Calu3 (cell line): ENCODE data around the gene NUP210. TPM values are rescaled to one million over a fixed set of nuclear protein-coding genes. Genes with fewer than 3 reads are reported as not detected.
A peak's percentile ranks its signal among the peaks of the same experiment; 100 is the strongest.

Experiments used
- Bru-seq: library from RNA; stranded (reverse); fragments of 400-500 nt; gene quantifications from one replicate; lab custom pipeline; 2021; lab: Mats Ljungman, UMichigan
- BruChase-seq, 2 experiments: library from RNA; stranded (reverse); fragments of 400-500 nt; gene quantifications; one replicate each; lab custom pipeline; 2021; lab: Mats Ljungman, UMichigan
- BruUV-seq: library from RNA; stranded (reverse); fragments of 400-500 nt; replicated peaks from 2 replicates; lab custom pipeline; 2021; lab: Mats Ljungman, UMichigan
- CTCF ChIA-PET: fragments of 300-600 bp; sonication (Branson Sonifier 250); formaldehyde crosslinking; loops from one replicate; lab custom pipeline; 2022; ENCODE audit warnings: antibody characterized with exemption; lab: Charles Lee
- DNase-seq: peaks from one replicate; pipeline ENCODE4 v3.0.0; 2022
- H3K27ac Mint-ChIP-seq: one replicate; pipeline ENCODE4 v1.8.0; 2022; ENCODE audit warnings: mixed read lengths; ENCODE audit not compliant: unreplicated experiment
- H3K27me3 Mint-ChIP-seq: one replicate; pipeline ENCODE4 v1.8.0; 2022; ENCODE audit warnings: mixed read lengths; ENCODE audit not compliant: unreplicated experiment
- H3K36me3 Mint-ChIP-seq: one replicate; pipeline ENCODE4 v1.8.0; 2022; ENCODE audit warnings: mild to moderate bottlenecking, moderate library complexity, mixed read lengths; ENCODE audit not compliant: insufficient read depth, unreplicated experiment
- H3K4me1 Mint-ChIP-seq: one replicate; pipeline ENCODE4 v1.8.0; 2022; ENCODE audit warnings: mild to moderate bottlenecking, low read depth, mixed read lengths; ENCODE audit not compliant: unreplicated experiment
- H3K4me3 Mint-ChIP-seq: one replicate; pipeline ENCODE4 v1.8.0; 2022; ENCODE audit warnings: mild to moderate bottlenecking, low read depth, moderate library complexity, mixed read lengths; ENCODE audit not compliant: unreplicated experiment
- H3K9me3 Mint-ChIP-seq: one replicate; pipeline ENCODE4 v1.8.0; 2022; ENCODE audit warnings: low read depth, mixed read lengths; ENCODE audit not compliant: unreplicated experiment
- CTCF ChIP-seq: fragments of 200-600 bp; IDR thresholded peaks from one replicate; pipeline ENCODE4 v1.8.0; 2022; ENCODE audit warnings: antibody characterized with exemption; ENCODE audit not compliant: unreplicated experiment
- intact Hi-C: fragments of 100-400 bp; cut with micrococcal nuclease; formaldehyde crosslinking; loops from one replicate; pipeline ENCODE4 v1.10.0; 2022; ENCODE audit not compliant: unreplicated experiment
- long read RNA-seq: library from polyadenylated mRNA; stranded (forward); transcript quantifications from one replicate; pipeline ENCODE4 v2.0.0, GENCODE V29; 2022
- total RNA-seq: library from RNA; stranded (reverse); gene quantifications from 2 replicates; pipeline ENCODE4 v1.2.3, GENCODE V29; 2022

NUP210 gene
- total RNA-seq, result 59.8 and 76.9 TPM in 2 replicates
- Bru-seq, nascent RNA, result percentile 61 among the genes with signal in this experiment
- percentile 71 among the genes with signal in this experiment for BruChase-seq, experiment 1, labeled RNA remaining after a 6-hour chase
- BruChase-seq, experiment 2, labeled RNA remaining after a 2-hour chase, result percentile 64 among the genes with signal in this experiment
- long read RNA-seq, full-length matches to known transcripts, result 9 of 35 reads
- long read RNA-seq, partial matches to known transcripts, result 24 of 35 reads
- long read RNA-seq, other reads (novel, unspliced or antisense), result 2 of 35 reads

- CTCF ChIA-PET, result no interaction called here
- H3K27ac Mint-ChIP-seq, result no peak within 1 kb of the TSS
- no peaks in the 10 kb centered on the region for H3K9me3 Mint-ChIP-seq
- H3K4me1 Mint-ChIP-seq, result peaks cover 3% of the 10 kb centered on the region
- no TSS peak for BruUV-seq
- H3K36me3 Mint-ChIP-seq, result peaks cover 17% of the 10 kb centered on the region
- no peak for TF ChIP-seq CTCF
- intact Hi-C loops, result no loop called here
- no peaks in the 10 kb centered on the region for H3K27me3 Mint-ChIP-seq
- H3K4me3 Mint-ChIP-seq, result peak within 1 kb of the TSS; percentile 80
- DNase-seq, result peak; percentile 71
These were observed at the start of gene NUP210 for GRCh38 chr3:13420045-13420830. Gene NUP210, minus strand, starts transcription at chr3:13420322. Its CDS starts 96 bp downstream, at chr3:13420226.

- Mint-ChIP-seq H3K27me3 (peaks cover 32% of the 10 kb centered on the region), H3K4me3 (no peak overlapping the region), H3K36me3 (no peaks in the 10 kb centered on the region), H3K9me3 (no peaks in the 10 kb centered on the region), H3K4me1 (peaks cover 12% of the 10 kb centered on the region), H3K27ac (no peak overlapping the region)
- CTCF ChIA-PET, result interaction anchor here (0.6 to 1.0 kb wide), 2 partner anchors 14 to 319 kb away, joined by 3 read pairs; no protein-coding TSS in a partner anchor
- no TSS peak for BruUV-seq
- intact Hi-C loops, result no loop called here
- DNase-seq, result no peak
- no peak for TF ChIP-seq CTCF
These were observed 46.7 kb upstream of the NUP210 start for GRCh38 chr3:13466781-13467180.

DNA sequence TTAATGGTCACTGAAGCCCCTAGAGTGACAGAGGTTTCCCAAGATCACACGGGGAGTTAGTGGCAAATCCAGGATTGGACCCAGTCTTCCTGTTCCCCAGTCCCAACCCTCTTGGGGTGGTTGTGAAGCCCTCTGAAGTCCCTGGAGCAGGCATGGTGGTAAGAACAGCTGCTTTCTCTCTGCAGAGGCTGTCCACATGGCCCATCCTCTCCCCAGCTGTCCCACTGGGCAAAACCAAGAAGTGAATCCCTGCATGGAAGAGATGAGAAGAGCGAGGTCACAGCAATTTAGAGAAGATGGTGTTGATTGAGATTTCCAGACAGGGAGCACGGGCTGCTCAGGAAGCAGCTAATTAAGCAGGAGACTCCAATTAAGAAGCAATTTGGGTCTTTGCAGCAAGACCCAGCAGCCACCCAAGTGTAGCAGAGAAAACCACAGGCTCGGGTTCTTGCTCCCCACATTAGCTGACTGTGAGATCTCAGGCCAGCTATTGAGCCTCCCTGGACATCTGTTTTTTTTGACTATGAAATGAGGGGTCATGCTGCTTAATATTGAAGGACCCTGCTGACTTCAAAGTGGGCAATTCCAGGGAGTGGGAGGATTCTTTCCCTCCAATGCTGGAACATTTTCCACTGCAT, 45.2 kb upstream of the NUP210 start:
- Mint-ChIP-seq H3K4me3 (no peak overlapping the region), H3K9me3 (no peaks in the 10 kb centered on the region), H3K27me3 (peaks cover 37% of the 10 kb centered on the region), H3K27ac (no peak overlapping the region), H3K4me1 (peaks cover under 1% of the 10 kb centered on the region), H3K36me3 (no peaks in the 10 kb centered on the region)
- BruUV-seq, result no TSS peak
- DNase-seq, result no peak
- intact Hi-C loops, result no loop called here
- no peak for TF ChIP-seq CTCF
- CTCF ChIA-PET, result no interaction called here

- Mint-ChIP-seq H3K27me3 (peaks cover 53% of the 10 kb centered on the region), H3K9me3 (no peaks in the 10 kb centered on the region), H3K27ac (no peak overlapping the region), H3K4me1 (no peaks in the 10 kb centered on the region), H3K36me3 (no peaks in the 10 kb centered on the region), H3K4me3 (no peak overlapping the region)
- no peak for TF ChIP-seq CTCF
- intact Hi-C loops, result no loop called here
- DNase-seq, result no peak
- no TSS peak for BruUV-seq
- CTCF ChIA-PET, result no interaction called here
These were observed 43.7 kb upstream of the NUP210 start for GRCh38 chr3:13463618-13464400.
